Endothelial cell (in vitro differentiated cells): ENCODE data around the gene PCARE. TPM values are rescaled to one million over a fixed set of nuclear protein-coding genes. Genes with fewer than 3 reads are reported as not detected.
"Not testable (repeated sequence)": the region's sequence is repeated elsewhere in the genome, so short reads cannot be mapped to it uniquely, and the experiment has no call there.

Experiments used
- DNase-seq: peaks from one replicate; pipeline ENCODE4 v3.0.0; 2021; ENCODE audit warnings: low spot score
- H3K27ac Mint-ChIP-seq: one replicate; pipeline ENCODE4 v1.8.0; 2021; ENCODE audit warnings: mixed read lengths, inconsistent platforms; ENCODE audit not compliant: unreplicated experiment
- H3K27me3 Mint-ChIP-seq: one replicate; pipeline ENCODE4 v1.8.0; 2021; ENCODE audit warnings: mild to moderate bottlenecking, moderate library complexity, mixed read lengths, inconsistent platforms; ENCODE audit not compliant: unreplicated experiment
- H3K36me3 Mint-ChIP-seq: one replicate; pipeline ENCODE4 v1.8.0; 2021; ENCODE audit warnings: mild to moderate bottlenecking, low read depth, mixed read lengths, inconsistent platforms; ENCODE audit not compliant: unreplicated experiment
- H3K4me1 Mint-ChIP-seq: one replicate; pipeline ENCODE4 v1.8.0; 2021; ENCODE audit warnings: mild to moderate bottlenecking, mixed read lengths, inconsistent platforms; ENCODE audit not compliant: unreplicated experiment
- H3K4me3 Mint-ChIP-seq: one replicate; pipeline ENCODE4 v1.8.0; 2021; ENCODE audit warnings: mild to moderate bottlenecking, mixed read lengths, inconsistent platforms; ENCODE audit not compliant: unreplicated experiment
- H3K9me3 Mint-ChIP-seq: one replicate; pipeline ENCODE4 v1.8.0; 2021; ENCODE audit warnings: mixed read lengths, inconsistent platforms; ENCODE audit not compliant: unreplicated experiment
- CTCF ChIP-seq: fragments of 200-600 bp; sonication (generic); IDR thresholded peaks from one replicate; pipeline ENCODE4 v1.5.0; 2021; ENCODE audit warnings: antibody characterized with exemption; ENCODE audit not compliant: unreplicated experiment
- total RNA-seq: library from RNA; stranded (reverse); fragmentation: NEBNext Ultra II Directional; extraction: Animal tissue kit (Norgen Biotek cat#: 25700); gene quantifications from one replicate; pipeline ENCODE4 v1.2.1, GENCODE V29; 2021; ENCODE audit not compliant: unreplicated experiment

PCARE gene
- total RNA-seq, 1 donor from 2014 or later, result not detected

- Mint-ChIP-seq H3K36me3 (no peaks in the 10 kb centered on the region), H3K27me3 (no peaks in the 10 kb centered on the region), H3K9me3 (no peaks in the 10 kb centered on the region), H3K4me3 (no peak overlapping the region), H3K4me1 (no peaks in the 10 kb centered on the region), H3K27ac (no peak overlapping the region)
- TF ChIP-seq CTCF, result no peak
- no peak for DNase-seq
These were observed 23.2 kb upstream of the PCARE start for GRCh38 chr2:29097569-29097968.

- DNase-seq, result no peak
- Mint-ChIP-seq H3K27ac (no peak overlapping the region), H3K36me3 (no peaks in the 10 kb centered on the region), H3K4me1 (no peaks in the 10 kb centered on the region), H3K9me3 (no peaks in the 10 kb centered on the region), H3K4me3 (no peak overlapping the region), H3K27me3 (no peaks in the 10 kb centered on the region)
- no peak for TF ChIP-seq CTCF
These were observed 22.6 kb upstream of the PCARE start for GRCh38 chr2:29096969-29097368.

GRCh38 chr2:29090311-29090710 is 16.0 kb upstream of the PCARE start:
- not testable (repeated sequence) for H3K27ac Mint-ChIP-seq, DNase-seq, H3K27me3 Mint-ChIP-seq, H3K4me3 Mint-ChIP-seq, H3K4me1 Mint-ChIP-seq, H3K36me3 Mint-ChIP-seq, H3K9me3 Mint-ChIP-seq

GRCh38 chr2:29084554-29084953 is 10.2 kb upstream of the PCARE start:
- no peak for DNase-seq
- no peak for TF ChIP-seq CTCF
- Mint-ChIP-seq H3K4me1 (no peaks in the 10 kb centered on the region), H3K27me3 (no peaks in the 10 kb centered on the region), H3K9me3 (no peaks in the 10 kb centered on the region), H3K27ac (no peak overlapping the region), H3K36me3 (peaks cover 3% of the 10 kb centered on the region), H3K4me3 (no peak overlapping the region)

GRCh38 chr2:29082804-29083495 is 8.6 kb upstream of the PCARE start:
- no peak for DNase-seq
- Mint-ChIP-seq H3K27ac (no peak overlapping the region), H3K4me3 (no peak overlapping the region), H3K9me3 (no peaks in the 10 kb centered on the region), H3K36me3 (peaks cover 3% of the 10 kb centered on the region), H3K27me3 (no peaks in the 10 kb centered on the region), H3K4me1 (no peaks in the 10 kb centered on the region)
- no peak for TF ChIP-seq CTCF
